Chondrocyte (in vitro differentiated cells): Measurements from ENCODE around the gene RFX3. TPM values are rescaled to one million over a fixed set of nuclear protein-coding genes. Genes with fewer than 3 reads are reported as not detected.

Experiments
- DNase-seq: peaks from one replicate; pipeline ENCODE4 v3.0.0; 2021; ENCODE audit warnings: mixed read lengths, low spot score
- H3K27ac Mint-ChIP-seq: one replicate; pipeline ENCODE4 v1.8.0; 2021; ENCODE audit warnings: mild to moderate bottlenecking, moderate library complexity, mixed read lengths; ENCODE audit not compliant: unreplicated experiment
- H3K27me3 Mint-ChIP-seq: 2 replicates; pipeline ENCODE4 v1.8.0; 2021; ENCODE audit warnings: low read depth, mixed read lengths
- H3K36me3 Mint-ChIP-seq: 2 replicates; pipeline ENCODE4 v1.8.0; 2021; ENCODE audit warnings: low read depth, mixed read lengths
- H3K4me1 Mint-ChIP-seq: 2 replicates; pipeline ENCODE4 v1.8.0; 2021; ENCODE audit warnings: low read depth, mild to moderate bottlenecking, mixed read lengths
- H3K4me3 Mint-ChIP-seq: one replicate; pipeline ENCODE4 v1.8.0; 2021; ENCODE audit warnings: mild to moderate bottlenecking, moderate library complexity, mixed read lengths; ENCODE audit not compliant: unreplicated experiment
- H3K9me3 Mint-ChIP-seq: 2 replicates; pipeline ENCODE4 v1.8.0; 2021; ENCODE audit warnings: low read depth, mixed read lengths
- CTCF ChIP-seq: fragments of 200-600 bp; sonication (generic); IDR thresholded peaks from 2 replicates; pipeline ENCODE4 v1.5.0; 2021; ENCODE audit warnings: antibody characterized with exemption, mild to moderate bottlenecking, moderate library complexity
- total RNA-seq: library from RNA; stranded (reverse); gene quantifications from 3 replicates; pipeline ENCODE4 v1.2.1, GENCODE V29; 2021

Gene RFX3
- total RNA-seq, 1 donor from 2014 or later: 4.1 TPM

GRCh38 chr9:3271157-3271556, 254.6 kb downstream of the RFX3 start:
- Mint-ChIP-seq H3K4me3 (no peak overlapping the region), H3K27me3 (no peaks in the 10 kb centered on the region), H3K9me3 (no peaks in the 10 kb centered on the region), H3K27ac (no peak overlapping the region), H3K36me3 (peaks cover 4% of the 10 kb centered on the region), H3K4me1 (no peaks in the 10 kb centered on the region)
- no peak for TF ChIP-seq CTCF
- DNase-seq: no peak

- H3K36me3 Mint-ChIP-seq: peaks cover 3% of the 10 kb centered on the region
- H3K4me3 Mint-ChIP-seq: no peak overlapping the region
- no peak for TF ChIP-seq CTCF
- no peak for DNase-seq
- H3K27me3 Mint-ChIP-seq: no peaks in the 10 kb centered on the region
- no peaks in the 10 kb centered on the region for H3K4me1 Mint-ChIP-seq
- H3K9me3 Mint-ChIP-seq: no peaks in the 10 kb centered on the region
- no peak overlapping the region for H3K27ac Mint-ChIP-seq
These were observed 257.6 kb downstream of the RFX3 start for GRCh38 chr9:3268223-3268622.

- peaks cover 1% of the 10 kb centered on the region for H3K36me3 Mint-ChIP-seq
- no peaks in the 10 kb centered on the region for H3K9me3 Mint-ChIP-seq
- TF ChIP-seq CTCF: no peak
- H3K4me1 Mint-ChIP-seq: peaks cover 3% of the 10 kb centered on the region
- H3K27ac Mint-ChIP-seq: no peak overlapping the region
- H3K27me3 Mint-ChIP-seq: no peaks in the 10 kb centered on the region
- no peak overlapping the region for H3K4me3 Mint-ChIP-seq
- no peak for DNase-seq
These were observed 262.1 kb downstream of the RFX3 start for GRCh38 chr9:3263698-3264097.

- Mint-ChIP-seq H3K4me1 (peaks cover 3% of the 10 kb centered on the region), H3K27ac (no peak overlapping the region), H3K27me3 (no peaks in the 10 kb centered on the region), H3K4me3 (no peak overlapping the region), H3K9me3 (no peaks in the 10 kb centered on the region), H3K36me3 (peaks cover 1% of the 10 kb centered on the region)
- no peak for TF ChIP-seq CTCF
- DNase-seq: no peak
These were observed 262.8 kb downstream of the RFX3 start for GRCh38 chr9:3262826-3263529.

GRCh38 chr9:3261484-3261883, 264.3 kb downstream of the RFX3 start:
- H3K4me3 Mint-ChIP-seq: no peak overlapping the region
- H3K36me3 Mint-ChIP-seq: peaks cover 3% of the 10 kb centered on the region
- no peak for TF ChIP-seq CTCF
- H3K9me3 Mint-ChIP-seq: no peaks in the 10 kb centered on the region
- H3K4me1 Mint-ChIP-seq: peaks cover 3% of the 10 kb centered on the region
- no peaks in the 10 kb centered on the region for H3K27me3 Mint-ChIP-seq
- no peak overlapping the region for H3K27ac Mint-ChIP-seq
- no peak for DNase-seq
